Thymus (tissue), 11 donors: ENCODE measurements around the gene ZNF684. TPM values are rescaled to one million over a fixed set of nuclear protein-coding genes. Genes with fewer than 3 reads are reported as not detected.
"Not testable (repeated sequence)": the region's sequence is repeated elsewhere in the genome, so short reads cannot be mapped to it uniquely, and the experiment has no call there.

Experiments used
- DNase-seq, 9 donors: peaks; one replicate each; pipeline ENCODE4 v3.0.0-alpha.2; 2013; ENCODE audit warnings: low spot score in 9 of 9, low read depth in 6 of 9, missing footprints in 1 of 9
- H3K27ac ChIP-seq, 2 donors: one replicate each; pipeline ENCODE4 v1.5.1; 2013; ENCODE audit warnings: control low read depth in 1 of 2, low read depth in 1 of 2, low read length in 1 of 2, mild to moderate bottlenecking in 1 of 2, moderate library complexity in 1 of 2
- H3K27me3 ChIP-seq, 2 donors: one replicate each; pipeline ENCODE4 v1.5.1; 2013; ENCODE audit warnings: low read length in 1 of 2; ENCODE audit not compliant: control insufficient read depth in 2 of 2, insufficient read depth in 1 of 2
- H3K36me3 ChIP-seq, 2 donors: one replicate each; pipeline ENCODE4 v1.5.1; 2013; ENCODE audit warnings: low read length in 1 of 2, mild to moderate bottlenecking in 1 of 2, moderate library complexity in 1 of 2; ENCODE audit not compliant: control insufficient read depth in 2 of 2, insufficient read depth in 2 of 2
- H3K4me1 ChIP-seq, 2 donors: one replicate each; pipeline ENCODE4 v1.5.1; 2013; ENCODE audit warnings: low read length in 2 of 2; ENCODE audit not compliant: control insufficient read depth in 2 of 2, insufficient read depth in 2 of 2
- H3K4me3 ChIP-seq, 2 donors: one replicate each; pipeline ENCODE4 v1.5.1; 2013; ENCODE audit warnings: low read length in 2 of 2, control low read depth in 1 of 2, mild to moderate bottlenecking in 1 of 2
- H3K9me3 ChIP-seq, 2 donors: one replicate each; pipeline ENCODE4 v1.5.1; 2013; ENCODE audit warnings: low read length in 1 of 2, mild to moderate bottlenecking in 1 of 2; ENCODE audit not compliant: control insufficient read depth in 2 of 2, insufficient read depth in 1 of 2
- WGBS: extraction: QIAGEN DNeasy Blood & Tissue Kit; methylation state at CpG from one replicate; pipeline ENCODE4 v1.1.7; 2013; 5-methylcytosine and 5-hydroxymethylcytosine counted together
- polyA plus RNA-seq: library from polyadenylated mRNA; stranded (reverse); fragments of 200-250 nt; gene quantifications from one replicate; pipeline ENCODE4 v1.2.3, GENCODE V29; 2013
- total RNA-seq: library from RNA; stranded (reverse); fragments of 120-200 nt; gene quantifications from one replicate; pipeline ENCODE4 v1.2.4, GENCODE V29; 2013
- donor health status: healthy.

Gene ZNF684
- total and polyA plus RNA-seq, 2 donors = 5.7 to 9.5 TPM

- Histone ChIP-seq H3K4me1 (no peaks in the 10 kb centered on the region), H3K27me3 (no peaks in the 10 kb centered on the region), H3K36me3 (no peaks in the 10 kb centered on the region), H3K27ac (no peak overlapping the region), H3K9me3 (no peaks in the 10 kb centered on the region), H3K4me3 (no peak overlapping the region)
- WGBS = 95% methylated on average over 2 of the region's 2 CpGs
- no peak for DNase-seq
Observed at GRCh38 chr1:40562185-40562584, 30.7 kb downstream of the ZNF684 start.

- WGBS = 93% methylated on average over 4 of the region's 4 CpGs
- Histone ChIP-seq H3K4me1 (no peaks in the 10 kb centered on the region), H3K36me3 (no peaks in the 10 kb centered on the region), H3K27me3 (no peaks in the 10 kb centered on the region), H3K4me3 (no peak overlapping the region), H3K27ac (no peak overlapping the region), H3K9me3 (no peaks in the 10 kb centered on the region)
- no peak for DNase-seq
Observed at GRCh38 chr1:40563266-40563665, 31.8 kb downstream of the ZNF684 start.

GRCh38 chr1:40564506-40564905, 33.1 kb downstream of the ZNF684 start:
- H3K9me3 ChIP-seq = no peaks in the 10 kb centered on the region
- no peak overlapping the region for H3K4me3 ChIP-seq
- 88% methylated on average over 3 of the region's 3 CpGs for WGBS
- H3K27ac ChIP-seq = no peak overlapping the region
- no peaks in the 10 kb centered on the region for H3K36me3 ChIP-seq
- DNase-seq = no peak
- no peaks in the 10 kb centered on the region for H3K27me3 ChIP-seq
- no peaks in the 10 kb centered on the region for H3K4me1 ChIP-seq

- 88% methylated on average over 3 of the region's 3 CpGs for WGBS
- H3K9me3 ChIP-seq = no peaks in the 10 kb centered on the region
- no peaks in the 10 kb centered on the region for H3K27me3 ChIP-seq
- H3K4me3 ChIP-seq = no peak overlapping the region
- no peaks in the 10 kb centered on the region for H3K36me3 ChIP-seq
- H3K4me1 ChIP-seq = no peaks in the 10 kb centered on the region
- no peak for DNase-seq
- H3K27ac ChIP-seq = no peak overlapping the region
Observed at GRCh38 chr1:40564913-40565312, 33.5 kb downstream of the ZNF684 start.

GRCh38 chr1:40567825-40568224, 36.4 kb downstream of the ZNF684 start:
- Histone ChIP-seq H3K4me3 (no peak overlapping the region), H3K4me1 (no peaks in the 10 kb centered on the region), H3K9me3 (no peaks in the 10 kb centered on the region), H3K27ac (no peak overlapping the region), H3K36me3 (no peaks in the 10 kb centered on the region), H3K27me3 (no peaks in the 10 kb centered on the region)
- WGBS = 98% methylated on average over 1 of the region's 1 CpG
- no peak for DNase-seq

- WGBS = 74% methylated on average over 3 of the region's 3 CpGs
- H3K27ac ChIP-seq, H3K4me1 ChIP-seq, H3K27me3 ChIP-seq, H3K4me3 ChIP-seq, DNase-seq, H3K36me3 ChIP-seq, H3K9me3 ChIP-seq: not testable (repeated sequence)
Observed at GRCh38 chr1:40574805-40575204, 43.4 kb downstream of the ZNF684 start.

- no peak overlapping the region for H3K27ac ChIP-seq
- no peaks in the 10 kb centered on the region for H3K4me1 ChIP-seq
- DNase-seq = no peak
- no peaks in the 10 kb centered on the region for H3K9me3 ChIP-seq
- H3K4me3 ChIP-seq = no peak overlapping the region
- no peaks in the 10 kb centered on the region for H3K27me3 ChIP-seq
- H3K36me3 ChIP-seq = no peaks in the 10 kb centered on the region
Observed at GRCh38 chr1:40575336-40575735, 43.9 kb downstream of the ZNF684 start.

- no peak for DNase-seq
- Histone ChIP-seq H3K4me3 (no peak overlapping the region), H3K4me1 (no peaks in the 10 kb centered on the region), H3K27me3 (no peaks in the 10 kb centered on the region), H3K36me3 (no peaks in the 10 kb centered on the region), H3K9me3 (no peaks in the 10 kb centered on the region), H3K27ac (no peak overlapping the region)
- WGBS = 96% methylated on average over 2 of the region's 2 CpGs
Observed at GRCh38 chr1:40582116-40582515, 50.7 kb downstream of the ZNF684 start.

GRCh38 chr1:40583980-40584379, 52.5 kb downstream of the ZNF684 start:
- Histone ChIP-seq H3K27me3 (no peaks in the 10 kb centered on the region), H3K36me3 (no peaks in the 10 kb centered on the region), H3K4me3 (no peak overlapping the region), H3K4me1 (no peaks in the 10 kb centered on the region), H3K27ac (no peak overlapping the region), H3K9me3 (no peaks in the 10 kb centered on the region)
- no peak for DNase-seq
- WGBS = 94% methylated on average over 6 of the region's 6 CpGs

- DNase-seq = no peak
- Histone ChIP-seq H3K27ac (no peak overlapping the region), H3K27me3 (no peaks in the 10 kb centered on the region), H3K4me1 (peaks cover 0 to 2% of the 10 kb centered on the region in 2 donors), H3K36me3 (no peaks in the 10 kb centered on the region), H3K4me3 (no peak overlapping the region), H3K9me3 (no peaks in the 10 kb centered on the region)
- 96% methylated on average over 2 of the region's 2 CpGs for WGBS
Observed at GRCh38 chr1:40588586-40588985, 57.1 kb downstream of the ZNF684 start.
